Fibroblast of the aortic adventitia (primary cell): ENCODE data around the gene SLC4A3. TPM values are rescaled to one million over a fixed set of nuclear protein-coding genes. Genes with fewer than 3 reads are reported as not detected.
"Not testable (repeated sequence)": the region's sequence is repeated elsewhere in the genome, so short reads cannot be mapped to it uniquely, and the experiment has no call there.

ENCODE experiments used
- DNase-seq: peaks from one replicate; pipeline ENCODE4 v3.0.0-alpha.2; 2010; ENCODE audit warnings: low read depth
- H3K4me3 ChIP-seq: 2 replicates; pipeline ENCODE4 v1.5.1; 2011; ENCODE audit warnings: low read depth, mild to moderate bottlenecking, control low read depth, low read length, moderate library complexity
- total RNA-seq: library from RNA; depleted of rRNA; stranded (reverse); fragments of >200 nt; gene quantifications from 2 replicates; pipeline ENCODE4 v1.2.3, GENCODE V29; 2012; ENCODE audit warnings: low replicate concordance
- TF ChIP-seq, protein P1 (sequence below): IDR thresholded peaks from 2 replicates; pipeline ENCODE4 v1.5.1; 2011; ENCODE audit warnings: mild to moderate bottlenecking, low read length, control low read depth, inconsistent platforms; ENCODE audit not compliant: insufficient read depth

Gene SLC4A3
- total RNA-seq, 1 donor: 2.5 TPM

- TF ChIP-seq, protein P1, sequence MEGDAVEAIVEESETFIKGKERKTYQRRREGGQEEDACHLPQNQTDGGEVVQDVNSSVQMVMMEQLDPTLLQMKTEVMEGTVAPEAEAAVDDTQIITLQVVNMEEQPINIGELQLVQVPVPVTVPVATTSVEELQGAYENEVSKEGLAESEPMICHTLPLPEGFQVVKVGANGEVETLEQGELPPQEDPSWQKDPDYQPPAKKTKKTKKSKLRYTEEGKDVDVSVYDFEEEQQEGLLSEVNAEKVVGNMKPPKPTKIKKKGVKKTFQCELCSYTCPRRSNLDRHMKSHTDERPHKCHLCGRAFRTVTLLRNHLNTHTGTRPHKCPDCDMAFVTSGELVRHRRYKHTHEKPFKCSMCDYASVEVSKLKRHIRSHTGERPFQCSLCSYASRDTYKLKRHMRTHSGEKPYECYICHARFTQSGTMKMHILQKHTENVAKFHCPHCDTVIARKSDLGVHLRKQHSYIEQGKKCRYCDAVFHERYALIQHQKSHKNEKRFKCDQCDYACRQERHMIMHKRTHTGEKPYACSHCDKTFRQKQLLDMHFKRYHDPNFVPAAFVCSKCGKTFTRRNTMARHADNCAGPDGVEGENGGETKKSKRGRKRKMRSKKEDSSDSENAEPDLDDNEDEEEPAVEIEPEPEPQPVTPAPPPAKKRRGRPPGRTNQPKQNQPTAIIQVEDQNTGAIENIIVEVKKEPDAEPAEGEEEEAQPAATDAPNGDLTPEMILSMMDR: no peak
- no peak for DNase-seq
- H3K4me3 ChIP-seq: no peak overlapping the region
These were observed 51.6 kb downstream of the SLC4A3 start for GRCh38 chr2:219679041-219679440.

DNA sequence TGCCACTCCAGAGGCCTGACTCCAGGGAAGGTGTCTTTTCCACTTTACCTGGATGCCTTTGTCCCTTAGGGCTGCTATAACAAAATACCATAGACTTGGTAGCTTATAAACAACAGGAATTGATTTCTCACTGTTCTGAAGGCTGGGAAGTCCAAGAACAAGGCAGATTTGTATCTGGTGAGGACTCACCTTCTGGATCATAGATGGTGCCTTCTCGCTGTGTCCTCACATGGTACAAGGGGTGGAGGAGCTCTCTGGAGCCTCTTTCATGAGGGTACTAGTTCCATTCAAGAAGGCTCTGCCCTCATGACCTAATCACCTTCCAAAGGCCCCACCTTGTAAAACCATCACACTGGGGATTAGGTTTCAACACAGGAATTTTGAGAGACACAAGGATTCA lies 52.1 kb downstream of the SLC4A3 start:
- H3K4me3 ChIP-seq: no peak overlapping the region
- TF ChIP-seq, protein P1: no peak
- no peak for DNase-seq

DNA sequence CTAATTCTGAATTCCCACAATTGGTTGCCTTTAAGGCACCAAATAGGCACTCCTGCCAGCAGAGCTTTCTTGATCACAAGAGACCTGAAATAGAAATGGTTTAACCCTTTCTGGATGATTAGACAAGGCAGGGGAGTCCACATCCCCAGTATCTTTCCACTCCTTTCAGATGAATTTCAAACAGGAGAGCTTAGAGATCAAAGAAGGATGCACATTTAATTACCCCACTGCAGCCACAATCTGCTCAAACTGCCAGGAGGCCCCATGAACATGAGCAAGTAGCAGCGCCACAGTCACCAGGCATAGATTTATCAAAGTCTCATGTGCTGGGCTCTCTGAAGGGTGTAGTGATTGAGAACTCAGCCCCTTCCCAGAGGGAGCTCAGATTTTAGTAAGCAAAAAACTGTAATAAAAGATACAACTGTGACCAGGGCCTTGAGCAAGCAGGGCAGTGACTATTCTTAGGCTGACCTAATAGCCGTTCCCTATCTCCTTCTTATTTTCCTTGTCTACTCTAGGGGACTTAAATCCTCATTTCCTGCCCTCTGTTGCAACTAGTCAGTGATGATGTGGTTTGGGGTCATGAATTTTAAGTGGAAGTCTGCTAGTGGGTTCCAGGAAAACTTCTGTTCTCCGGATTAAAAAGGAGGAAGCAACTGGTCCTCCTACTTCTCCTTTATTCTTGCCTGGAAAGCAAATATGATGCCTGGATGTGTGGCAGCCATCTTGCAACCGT lies 53.7 kb downstream of the SLC4A3 start:
- DNase-seq: no peak
- no peak overlapping the region for H3K4me3 ChIP-seq
- TF ChIP-seq, protein P1: no peak

DNA sequence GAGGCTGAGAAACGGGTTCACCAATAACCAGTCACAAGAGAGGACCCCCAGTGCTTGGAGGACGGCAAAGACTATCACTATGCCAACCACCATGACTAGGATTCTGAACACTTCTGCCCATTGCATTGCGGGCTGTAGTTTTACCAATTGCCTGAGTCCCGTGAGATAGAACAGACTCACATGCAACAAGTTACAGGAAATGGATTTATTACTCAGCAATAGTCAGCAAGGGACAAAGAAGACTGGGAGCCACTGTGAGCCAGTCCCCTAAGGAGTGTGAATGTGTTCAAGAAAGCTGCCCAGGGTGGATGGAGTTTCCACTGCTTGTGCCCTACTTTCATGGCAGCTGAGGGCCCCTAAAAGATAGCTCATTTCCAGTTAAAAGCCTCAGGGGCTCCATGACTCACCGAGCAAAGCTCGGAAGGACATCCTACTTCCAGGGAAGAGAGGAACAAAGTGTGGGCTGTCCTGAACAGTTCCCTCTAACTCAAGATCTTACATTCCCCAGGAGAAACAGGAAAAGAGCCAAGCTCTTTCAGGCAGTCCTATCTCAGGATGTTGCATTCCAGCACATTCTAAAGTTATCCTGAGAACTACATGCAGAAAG lies 54.4 kb downstream of the SLC4A3 start:
- H3K4me3 ChIP-seq: no peak overlapping the region
- DNase-seq: peak; percentile 87
- TF ChIP-seq, protein P1: no peak

GRCh38 chr2:219683474-219683873 lies 56.0 kb downstream of the SLC4A3 start:
- not testable (repeated sequence) for DNase-seq, H3K4me3 ChIP-seq

- peak overlapping the region; percentile 61 for H3K4me3 ChIP-seq
- TF ChIP-seq, protein P1: peak; percentile 26
- peak; percentile 92 for DNase-seq
These were observed 57.6 kb downstream of the SLC4A3 start for GRCh38 chr2:219684721-219685689.

GRCh38 chr2:219687272-219687671 lies 59.8 kb downstream of the SLC4A3 start:
- H3K4me3 ChIP-seq: no peak overlapping the region
- TF ChIP-seq, protein P1: no peak
- DNase-seq: peak; percentile 74
